T-helper 2 cell treated with Interferon-gamma antibody and Interleukin-4, amounts not matched to agents 100 ng/mL and 5 ng/mL, for 36 hours (primary cell): ENCODE results near the gene ALDH3B1. TPM values are rescaled to one million over a fixed set of nuclear protein-coding genes. Genes with fewer than 3 reads are reported as not detected.

Experiments
- intact Hi-C: fragments of 100-400 bp; cut with micrococcal nuclease; formaldehyde crosslinking; loops from one replicate; pipeline ENCODE4 v1.15.1; 2023
- total RNA-seq: library from RNA; stranded (reverse); gene quantifications from 2 replicates; pipeline ENCODE4 v1.2.3, GENCODE V29; 2022

ALDH3B1 gene
- total RNA-seq, 1 donor from 2014 or later, result not detected

GRCh38 chr11:68042219-68043028 is 32.3 kb downstream of the ALDH3B1 start:
- intact Hi-C loops, result no loop called here

DNA sequence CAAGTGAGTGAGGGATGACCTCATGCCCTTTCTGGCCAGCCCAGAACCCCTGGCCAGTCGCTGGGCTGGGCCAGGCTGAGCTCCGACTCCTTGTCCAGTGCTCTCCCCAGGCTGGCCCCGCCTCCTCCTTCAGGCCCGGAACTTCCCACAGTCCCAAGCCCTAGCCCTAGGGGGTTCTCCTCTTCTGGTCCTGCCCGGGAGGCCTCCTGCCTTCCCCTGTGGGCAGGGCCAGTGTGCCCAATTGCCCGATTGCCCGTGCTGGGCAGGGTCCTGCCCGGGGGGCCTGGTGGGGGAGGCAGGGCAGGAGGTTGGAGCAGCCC is 32.9 kb downstream of the ALDH3B1 start:
- intact Hi-C loops, result no loop called here

- intact Hi-C loops, result no loop called here
Measured at GRCh38 chr11:68043349-68044144, 33.4 kb downstream of the ALDH3B1 start.

DNA sequence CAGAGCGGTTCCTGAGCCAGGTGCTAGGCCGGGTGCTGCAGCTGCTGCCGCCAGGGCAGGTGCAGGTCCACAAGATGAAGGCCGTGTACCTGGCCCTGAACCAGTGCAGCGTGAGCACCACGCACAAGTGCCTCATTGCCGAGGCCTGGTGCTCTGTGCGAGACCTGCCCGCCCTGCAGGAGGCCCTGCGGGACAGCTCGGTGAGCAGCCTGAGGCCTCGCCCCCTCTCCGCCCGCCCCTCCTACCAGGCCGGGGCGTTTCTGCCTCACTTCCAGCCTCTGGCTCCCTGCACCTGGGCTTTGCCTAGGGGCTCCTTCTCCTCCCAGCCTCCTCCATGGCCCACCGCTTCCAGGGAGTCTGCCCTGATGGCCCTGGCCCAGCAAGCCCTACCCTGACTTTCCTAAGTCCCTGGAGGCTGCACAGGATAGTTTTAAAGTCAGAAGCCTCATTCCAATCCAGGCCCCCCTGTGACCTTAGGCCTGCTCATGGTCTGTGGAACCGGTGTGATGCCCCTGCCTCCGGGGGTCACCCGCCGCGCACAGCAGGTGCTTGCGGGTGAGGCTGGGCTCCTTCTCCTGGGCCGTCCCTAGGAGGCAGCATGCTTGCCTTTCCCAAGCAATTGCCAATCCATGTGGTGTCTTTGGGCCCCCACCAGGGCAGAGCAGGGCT is 34.2 kb downstream of the ALDH3B1 start:
- intact Hi-C loops, result no loop called here

DNA sequence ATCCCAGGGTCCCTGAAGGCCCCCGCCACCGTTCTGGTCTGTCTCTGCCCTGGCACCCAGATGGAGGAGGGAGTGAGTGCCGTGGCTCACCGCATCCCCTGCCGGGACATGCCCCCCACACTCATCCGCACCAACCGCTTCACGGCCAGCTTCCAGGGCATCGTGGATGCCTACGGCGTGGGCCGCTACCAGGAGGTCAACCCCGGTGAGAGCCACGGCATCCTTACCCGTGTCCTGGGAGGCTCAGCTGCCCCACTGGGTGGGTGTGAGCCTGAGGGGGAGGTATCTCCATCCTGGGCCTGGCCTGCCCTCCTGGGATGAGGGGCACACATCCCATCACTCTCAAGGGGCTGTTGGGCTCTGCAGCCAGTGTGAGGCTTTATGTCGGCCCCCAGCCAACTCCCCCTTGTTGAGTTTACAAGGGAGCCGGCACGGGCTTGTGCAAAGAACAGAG is 34.8 kb downstream of the ALDH3B1 start:
- intact Hi-C loops, result no loop called here

GRCh38 chr11:68047437-68048290 is 37.5 kb downstream of the ALDH3B1 start:
- intact Hi-C loops, result no loop called here

DNA sequence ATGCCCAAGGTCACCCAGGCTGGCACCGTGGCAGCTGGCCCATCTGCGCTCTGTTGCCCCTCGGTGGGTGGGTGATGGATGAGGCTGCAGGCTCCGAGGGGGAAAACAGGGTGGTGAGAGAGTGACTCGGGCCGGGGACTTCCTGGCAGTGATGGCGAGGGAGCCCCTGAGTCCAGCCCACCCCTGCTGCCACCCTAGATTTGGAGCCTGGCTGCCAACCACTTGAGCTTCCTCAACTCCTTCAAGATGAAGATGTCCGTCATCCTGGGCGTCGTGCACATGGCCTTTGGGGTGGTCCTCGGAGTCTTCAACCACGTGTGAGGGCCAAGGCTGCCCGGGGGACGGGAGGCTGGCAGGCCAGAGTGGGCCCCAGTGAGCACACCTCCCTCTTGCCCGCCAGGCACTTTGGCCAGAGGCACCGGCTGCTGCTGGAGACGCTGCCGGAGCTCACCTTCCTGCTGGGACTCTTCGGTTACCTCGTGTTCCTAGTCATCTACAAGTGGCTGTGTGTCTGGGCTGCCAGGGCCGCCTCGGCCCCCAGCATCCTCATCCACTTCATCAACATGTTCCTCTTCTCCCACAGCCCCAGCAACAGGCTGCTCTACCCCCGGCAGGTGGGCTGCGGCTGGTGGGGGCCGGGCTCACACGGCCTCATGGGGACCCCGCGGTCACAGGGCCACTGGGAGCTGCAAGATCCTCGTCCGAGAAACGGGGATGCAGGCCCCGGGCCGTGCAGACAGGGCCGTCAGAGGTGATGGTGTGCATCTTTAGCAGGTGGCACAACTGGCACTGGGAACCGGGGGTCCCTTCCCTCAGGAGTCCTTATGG is 38.8 kb downstream of the ALDH3B1 start:
- intact Hi-C loops, result no loop called here

DNA sequence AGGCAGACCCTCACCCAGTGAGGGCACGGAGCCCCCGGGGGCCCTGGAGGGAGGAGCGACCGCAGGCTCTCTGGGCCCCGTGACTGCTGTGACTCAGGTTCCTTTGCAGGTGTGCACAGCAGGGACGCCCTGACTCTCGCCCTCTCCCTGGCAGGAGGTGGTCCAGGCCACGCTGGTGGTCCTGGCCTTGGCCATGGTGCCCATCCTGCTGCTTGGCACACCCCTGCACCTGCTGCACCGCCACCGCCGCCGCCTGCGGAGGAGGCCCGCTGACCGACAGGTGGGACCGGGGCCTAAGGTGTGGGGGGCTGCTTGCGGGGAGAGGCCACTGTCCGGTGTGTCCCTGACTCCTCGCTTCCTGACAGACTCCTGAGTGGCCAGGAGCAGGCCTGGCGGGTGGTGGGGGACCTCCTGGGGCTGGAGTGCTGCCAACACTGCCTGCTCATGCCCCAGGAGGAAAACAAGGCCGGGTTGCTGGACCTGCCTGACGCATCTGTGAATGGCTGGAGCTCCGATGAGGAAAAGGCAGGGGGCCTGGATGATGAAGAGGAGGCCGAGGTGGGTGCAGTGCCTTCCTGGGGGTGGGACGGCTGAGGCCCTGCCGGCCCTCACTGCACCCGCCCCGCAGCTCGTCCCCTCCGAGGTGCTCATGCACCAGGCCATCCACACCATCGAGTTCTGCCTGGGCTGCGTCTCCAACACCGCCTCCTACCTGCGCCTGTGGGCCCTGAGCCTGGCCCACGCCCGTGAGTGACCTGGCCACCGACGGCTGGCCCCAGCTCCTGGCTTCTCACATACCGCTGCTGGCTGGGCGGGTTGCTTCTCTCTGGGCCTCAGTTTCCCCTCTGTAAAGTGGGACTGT is 39.6 kb downstream of the ALDH3B1 start:
- intact Hi-C loops, result no loop called here

DNA sequence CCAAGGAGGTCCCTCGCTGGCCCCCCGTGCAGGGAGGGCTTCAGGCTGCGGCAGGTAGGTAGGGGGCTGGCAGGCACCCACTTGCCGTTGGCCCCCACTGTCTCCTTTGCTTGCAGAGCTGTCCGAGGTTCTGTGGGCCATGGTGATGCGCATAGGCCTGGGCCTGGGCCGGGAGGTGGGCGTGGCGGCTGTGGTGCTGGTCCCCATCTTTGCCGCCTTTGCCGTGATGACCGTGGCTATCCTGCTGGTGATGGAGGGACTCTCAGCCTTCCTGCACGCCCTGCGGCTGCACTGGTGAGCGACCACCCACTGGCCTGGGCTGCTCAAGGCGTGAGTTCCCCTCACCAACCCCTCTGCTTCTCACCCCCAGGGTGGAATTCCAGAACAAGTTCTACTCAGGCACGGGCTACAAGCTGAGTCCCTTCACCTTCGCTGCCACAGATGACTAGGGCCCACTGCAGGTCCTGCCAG is 40.3 kb downstream of the ALDH3B1 start:
- intact Hi-C loops, result no loop called here

- intact Hi-C loops, result no loop called here
Measured at GRCh38 chr11:68051191-68052136, 41.3 kb downstream of the ALDH3B1 start.

DNA sequence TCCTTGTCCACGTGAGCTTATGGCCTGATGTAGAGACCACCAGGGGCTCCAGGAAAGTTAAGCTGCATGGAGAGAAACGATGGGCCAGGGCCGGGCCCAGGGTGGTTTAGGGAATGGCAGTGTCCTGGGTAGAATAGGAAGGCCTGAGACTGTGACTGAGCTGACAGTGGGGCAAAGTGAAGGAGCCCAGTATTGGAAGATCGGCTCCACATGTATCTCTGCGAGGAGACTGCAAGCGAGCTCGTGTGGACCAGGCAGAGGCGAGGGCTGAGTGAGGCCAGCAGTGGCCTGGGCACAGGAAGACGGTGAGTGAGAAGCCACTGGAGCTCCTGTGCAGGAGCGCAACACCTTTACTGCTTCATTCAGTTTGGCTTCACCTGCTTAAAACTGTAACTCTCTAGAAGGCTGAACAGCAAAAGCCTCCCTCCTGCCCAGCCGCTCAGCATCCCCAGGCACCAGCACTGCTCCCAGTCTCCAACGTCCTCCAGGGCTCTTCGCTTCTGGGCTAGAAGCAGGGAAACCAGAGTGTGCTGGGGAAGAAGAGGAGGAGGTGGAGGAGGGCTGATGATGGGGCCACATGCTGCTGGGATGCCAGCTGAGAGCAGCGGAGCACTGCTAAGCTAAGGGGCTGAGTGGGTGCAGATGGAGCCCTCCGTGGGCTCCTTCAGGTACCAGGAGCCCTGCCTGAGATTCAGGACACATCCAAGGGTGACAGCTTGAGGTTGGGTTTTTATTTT is 42.2 kb downstream of the ALDH3B1 start:
- intact Hi-C loops, result no loop called here

DNA sequence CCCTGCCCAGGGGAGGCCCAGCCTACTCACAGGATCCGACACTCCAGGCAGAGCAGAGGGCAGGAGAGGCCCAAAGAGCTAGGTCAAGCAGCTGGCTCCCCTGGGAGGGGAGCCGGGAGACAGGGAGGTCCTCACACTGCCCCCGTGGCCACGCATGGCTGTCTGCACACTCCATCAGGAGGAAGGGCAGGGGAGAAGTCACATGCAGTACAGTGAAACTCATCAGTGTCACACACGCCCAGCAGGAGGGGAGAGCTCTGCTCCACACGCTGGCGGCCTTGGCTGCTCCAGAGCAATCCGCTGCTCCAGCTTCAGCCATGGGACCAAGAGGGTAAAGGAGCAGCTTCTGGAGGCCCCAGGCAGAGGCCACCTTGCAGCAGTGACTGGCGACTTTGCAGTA is 43.0 kb downstream of the ALDH3B1 start:
- intact Hi-C loops, result no loop called here

- intact Hi-C loops, result no loop called here
Measured at GRCh38 chr11:68053981-68054812, 44.1 kb downstream of the ALDH3B1 start.

- intact Hi-C loops, result no loop called here
Measured at GRCh38 chr11:68056317-68057285, 46.5 kb downstream of the ALDH3B1 start.

GRCh38 chr11:68057807-68058206 is 47.7 kb downstream of the ALDH3B1 start:
- intact Hi-C loops, result no loop called here
